Stimulated activated CD4-positive, alpha-beta T cell treated with anti-CD3 and anti-CD28 coated beads, TNF-alpha, amount 100 ng/mL, for 1 hour (primary cell): ENCODE data around the gene TBC1D1.

Source experiments
- DNase-seq, 3 donors: peaks; one replicate each; pipeline ENCODE4 v3.0.0-alpha.2; 2020; ENCODE audit warnings: low read depth in 3 of 3, low spot score in 1 of 3

The TBC1D1 gene

DNA sequence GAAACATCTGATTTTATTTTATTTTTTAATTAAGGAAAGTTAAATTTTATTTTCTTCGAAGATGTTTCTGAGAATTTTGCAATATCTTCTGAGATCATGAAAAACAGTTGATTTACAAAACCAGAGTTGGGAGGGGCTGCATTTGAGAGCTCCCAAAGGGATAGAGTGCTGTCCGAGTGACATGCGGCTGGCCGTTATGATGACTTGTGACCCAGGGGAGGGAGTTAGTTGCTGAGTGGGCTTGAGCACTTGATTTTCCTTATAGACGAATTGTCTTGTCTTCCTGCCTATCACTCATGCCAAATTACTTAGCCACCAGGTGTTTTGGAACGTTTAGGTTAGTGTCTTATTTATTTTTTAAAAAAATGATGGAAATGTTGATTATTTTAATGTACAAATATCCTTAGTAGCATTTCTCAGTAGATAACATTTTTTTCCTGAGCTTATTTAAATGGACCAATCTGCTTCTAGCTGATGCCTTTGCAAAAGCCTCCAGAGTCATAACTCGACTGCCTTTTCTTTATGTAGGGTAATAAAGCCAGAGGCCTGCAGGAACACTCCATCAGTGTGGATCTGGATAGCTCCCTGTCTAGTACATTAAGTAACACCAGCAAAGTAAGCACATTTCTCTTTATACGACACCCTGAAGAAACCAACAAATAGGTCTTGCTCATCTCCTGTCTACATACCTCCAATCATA is 154.6 kb downstream of the TBC1D1 start:
- DNase-seq: no peak

DNA sequence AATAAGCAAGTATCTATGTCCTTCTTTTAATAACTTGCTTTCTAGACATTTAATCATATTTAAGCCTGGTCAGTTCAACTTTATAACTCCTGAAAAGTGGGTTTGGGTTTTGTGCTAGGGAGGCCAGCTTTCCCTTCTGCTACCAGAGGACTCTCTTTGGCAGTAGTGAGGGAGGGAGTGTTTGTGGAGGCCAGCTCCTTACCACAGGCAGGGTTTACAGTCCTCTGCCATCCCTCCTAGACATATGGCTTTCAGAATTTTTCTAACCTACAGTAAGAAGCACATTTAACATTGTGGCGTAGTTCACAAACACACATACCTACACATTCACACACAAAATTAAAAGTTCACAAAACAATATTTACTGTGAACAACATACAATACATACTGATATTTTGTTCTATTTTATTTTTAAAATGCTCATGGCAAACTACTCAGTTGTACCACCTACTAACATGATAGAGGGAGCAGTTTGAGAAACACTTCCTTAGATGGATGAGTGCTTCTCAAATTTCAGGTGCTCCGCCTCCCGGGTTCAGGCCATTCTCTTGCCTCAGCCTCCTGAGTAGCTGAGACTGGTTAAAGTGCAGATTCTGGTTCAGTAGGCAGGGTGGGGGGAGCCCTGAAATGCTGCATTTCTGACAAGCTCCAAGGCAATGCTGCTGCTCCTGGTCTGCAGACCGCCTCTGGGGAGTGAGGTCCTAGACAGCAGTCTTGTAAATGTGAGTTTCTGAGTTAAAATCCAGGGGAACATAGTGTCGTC is 156.0 kb downstream of the TBC1D1 start:
- no peak for DNase-seq

DNA sequence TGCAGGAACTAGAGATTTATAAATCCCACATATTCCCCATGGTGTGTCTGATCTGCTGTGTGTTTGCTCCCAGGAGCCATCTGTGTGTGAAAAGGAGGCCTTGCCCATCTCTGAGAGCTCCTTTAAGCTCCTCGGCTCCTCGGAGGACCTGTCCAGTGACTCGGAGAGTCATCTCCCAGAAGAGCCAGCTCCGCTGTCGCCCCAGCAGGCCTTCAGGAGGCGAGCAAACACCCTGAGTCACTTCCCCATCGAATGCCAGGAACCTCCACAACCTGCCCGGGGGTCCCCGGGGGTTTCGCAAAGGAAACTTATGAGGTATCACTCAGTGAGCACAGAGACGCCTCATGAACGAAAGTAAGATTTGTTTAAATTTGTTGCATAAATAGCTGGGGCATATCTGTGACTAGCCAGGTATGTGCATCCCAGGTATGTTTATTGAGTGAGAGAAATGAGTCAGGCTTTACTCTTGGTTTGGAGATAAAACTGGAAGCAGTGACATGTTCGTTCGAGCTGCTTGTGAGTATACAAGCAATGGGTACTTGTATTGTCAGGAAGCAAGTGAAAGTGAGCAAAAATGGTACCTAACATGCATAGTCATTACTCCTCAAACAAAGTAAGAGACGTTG is 158.8 kb downstream of the TBC1D1 start:
- DNase-seq: no peak

DNA sequence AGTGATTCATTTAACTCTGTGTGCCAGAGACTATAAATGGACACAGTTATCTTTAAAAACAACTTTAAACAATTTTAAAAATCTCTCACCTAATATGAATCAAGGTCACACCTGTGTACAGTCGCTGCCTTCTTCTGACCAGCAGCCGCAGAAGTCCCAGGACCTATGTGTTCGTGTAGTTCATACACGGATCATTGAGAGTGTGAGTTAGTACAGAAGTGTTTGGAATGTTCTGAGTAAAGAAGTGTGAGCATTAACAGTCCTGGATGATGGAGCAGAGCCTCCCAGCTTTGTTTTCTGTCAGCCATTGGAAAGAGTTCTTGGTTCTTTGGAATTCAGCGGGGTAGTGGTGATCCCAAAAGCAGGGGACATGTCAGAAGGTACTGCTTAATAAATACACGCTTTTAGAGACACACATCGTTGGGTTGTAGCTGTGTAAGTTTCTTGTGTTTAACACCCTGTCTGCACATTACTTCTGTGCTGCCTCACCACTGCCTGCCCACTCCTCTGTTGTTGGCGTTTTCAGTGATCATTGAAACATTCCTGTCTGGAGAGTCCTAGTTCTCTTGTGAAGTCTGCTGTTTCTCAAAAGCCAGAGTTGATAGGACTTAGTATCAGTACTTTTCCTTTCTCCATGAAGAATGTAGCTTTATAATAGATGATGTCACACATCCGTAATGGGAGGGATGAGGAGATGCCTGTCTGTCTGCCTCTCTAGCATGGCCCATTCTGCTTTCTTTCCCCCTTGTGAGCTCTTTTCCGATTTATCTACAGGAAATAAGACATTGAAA is 159.9 kb downstream of the TBC1D1 start:
- no peak for DNase-seq

DNA sequence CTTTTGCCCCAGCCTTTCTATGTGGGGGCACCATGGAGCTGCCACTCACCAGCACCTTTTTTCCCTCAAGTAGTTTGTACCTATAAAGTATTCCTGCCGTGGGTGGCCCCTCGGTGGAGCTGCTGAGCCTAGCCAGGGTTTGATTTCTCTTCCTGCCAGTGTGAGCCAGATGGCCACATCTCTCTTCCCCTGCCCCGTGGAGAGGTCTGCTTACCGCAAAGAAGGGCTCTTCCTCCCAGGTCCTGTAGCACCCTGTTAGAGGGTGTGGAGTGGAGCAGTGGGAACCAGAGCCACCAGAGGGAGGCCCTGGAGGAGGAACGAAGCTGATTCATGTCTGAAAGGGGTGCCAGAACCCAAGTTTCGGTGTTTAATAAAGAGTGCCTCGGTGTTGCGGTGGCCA is 164.7 kb downstream of the TBC1D1 start:
- DNase-seq: no peak

DNA sequence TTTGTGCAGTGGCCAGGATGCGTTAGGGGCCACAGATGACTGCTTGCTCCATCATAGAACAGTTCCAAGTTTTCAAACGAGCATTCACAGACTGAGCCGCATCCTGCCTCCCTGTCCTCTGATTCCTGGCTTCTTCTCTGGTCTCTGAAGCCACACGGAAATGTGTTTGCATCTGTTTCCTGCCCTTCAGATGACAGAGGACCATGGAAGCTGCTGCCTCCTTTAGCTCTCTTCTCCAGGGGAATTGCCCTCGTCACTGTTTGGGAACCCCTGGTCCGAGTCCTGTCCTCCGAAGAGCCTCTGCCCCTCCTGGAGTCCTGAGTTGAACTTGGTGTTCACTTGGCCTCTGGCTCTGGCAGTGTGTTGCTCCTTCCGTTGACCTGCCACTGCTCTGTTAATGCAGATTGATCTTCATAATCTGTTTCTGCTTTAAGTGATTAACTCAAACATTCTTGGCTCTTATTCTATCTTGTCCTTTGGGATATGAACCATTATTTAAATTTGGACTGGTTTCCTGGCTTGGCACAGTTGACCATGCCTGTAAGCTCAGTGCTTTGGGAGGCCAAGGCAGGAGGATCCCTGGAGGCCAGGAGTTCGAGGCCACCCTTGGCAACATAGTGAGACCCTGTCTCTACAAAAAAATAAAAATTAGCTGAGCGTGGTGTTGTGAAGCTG is 165.3 kb downstream of the TBC1D1 start:
- DNase-seq: no peak

DNA sequence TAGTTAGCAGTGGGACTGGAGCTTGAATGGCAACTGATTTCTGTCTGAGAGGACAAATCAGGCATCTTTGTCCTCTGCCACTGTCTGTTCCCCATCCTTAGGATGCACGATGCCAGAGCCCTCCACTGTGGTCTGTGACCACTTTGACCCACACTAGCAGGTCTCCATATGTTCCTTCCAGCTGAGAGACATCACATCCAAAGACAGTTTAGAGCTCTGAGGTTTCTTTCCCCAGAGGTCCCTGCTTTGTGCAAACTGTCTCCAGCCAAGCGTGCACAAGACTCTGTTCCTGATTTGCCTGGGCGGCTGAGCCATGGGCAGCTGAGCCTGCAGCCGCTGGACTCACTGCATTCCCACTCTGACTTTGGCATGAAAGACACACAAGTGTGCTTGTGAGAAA is 167.3 kb downstream of the TBC1D1 start:
- DNase-seq: no peak

DNA sequence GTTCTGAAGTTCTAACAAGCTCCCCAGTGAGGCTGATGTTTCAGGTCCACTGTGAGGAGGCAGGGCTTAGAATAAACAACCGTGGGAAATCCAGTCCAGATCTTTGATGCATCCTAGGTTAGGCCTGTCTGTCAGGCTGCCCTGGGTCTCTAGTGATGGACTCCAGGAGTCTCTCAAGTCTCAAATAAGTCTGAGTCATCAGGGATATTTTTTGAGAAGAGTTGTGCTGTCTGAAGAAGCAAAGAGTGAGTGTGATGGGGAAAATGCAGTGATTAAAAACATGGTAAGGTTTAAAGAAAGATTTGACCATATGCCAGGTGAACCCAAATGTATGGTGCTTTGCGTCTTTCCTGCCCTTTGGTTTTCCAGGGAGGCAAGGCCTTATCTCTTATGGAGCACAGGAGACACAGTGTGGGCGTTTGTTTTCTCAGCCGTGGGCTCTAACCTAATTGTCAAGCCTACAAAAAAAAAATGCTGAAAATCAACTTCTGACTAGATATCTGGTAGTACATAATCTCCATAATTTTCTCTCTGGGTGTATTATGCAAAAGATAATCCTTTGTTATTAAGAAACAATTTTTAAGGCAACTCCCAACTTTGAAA is 170.0 kb downstream of the TBC1D1 start:
- DNase-seq: no peak

DNA sequence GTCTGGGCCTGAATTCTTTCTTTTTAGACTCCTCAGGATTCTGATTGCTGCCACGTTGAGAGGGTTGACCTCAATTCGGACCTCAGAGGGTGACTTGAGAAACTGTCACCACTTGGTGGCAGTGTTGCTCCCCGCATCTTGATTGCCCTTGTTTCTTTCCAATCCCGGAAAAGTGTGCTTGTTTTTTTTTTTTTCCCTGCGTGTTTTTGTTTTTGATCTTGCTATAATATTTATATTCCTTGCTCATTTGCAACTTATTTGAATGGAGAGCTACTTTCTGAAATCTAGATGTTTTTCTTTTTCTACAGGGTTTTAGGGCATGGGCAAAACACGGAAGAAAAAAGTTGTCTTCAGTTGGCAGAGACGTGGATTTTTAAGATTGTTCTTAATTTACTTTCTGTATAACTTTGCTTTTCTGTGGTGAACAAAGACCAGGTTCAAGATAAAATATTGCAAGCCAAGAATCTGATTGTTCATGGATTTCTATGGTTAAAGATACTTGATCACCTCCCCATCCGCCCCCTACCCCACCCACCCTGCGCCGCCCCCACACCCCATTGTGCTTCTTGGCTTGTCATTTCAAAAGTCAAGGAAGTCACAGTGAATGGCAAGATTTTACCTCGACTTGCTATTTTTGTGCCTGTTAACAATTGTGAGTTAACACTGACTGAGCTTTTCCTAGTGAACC is 171.3 kb downstream of the TBC1D1 start:
- peak; percentile 5 to 48 (median 15) for DNase-seq

DNA sequence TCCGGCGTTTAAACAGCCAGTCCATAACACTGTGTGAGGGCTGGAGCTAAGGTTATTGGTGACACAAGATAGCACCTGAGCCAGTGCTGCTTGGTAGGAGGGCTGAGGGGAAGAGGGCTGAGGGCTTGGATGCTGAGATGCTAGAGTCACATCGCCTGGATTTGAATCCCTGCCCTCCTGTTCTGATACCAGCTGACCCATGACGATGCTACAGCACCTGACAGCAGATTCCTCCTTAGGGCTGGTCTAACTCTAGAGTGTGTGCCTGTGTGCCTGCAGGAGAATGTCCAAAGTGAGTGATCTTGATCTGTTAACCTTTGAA is 171.9 kb downstream of the TBC1D1 start:
- no peak for DNase-seq

DNA sequence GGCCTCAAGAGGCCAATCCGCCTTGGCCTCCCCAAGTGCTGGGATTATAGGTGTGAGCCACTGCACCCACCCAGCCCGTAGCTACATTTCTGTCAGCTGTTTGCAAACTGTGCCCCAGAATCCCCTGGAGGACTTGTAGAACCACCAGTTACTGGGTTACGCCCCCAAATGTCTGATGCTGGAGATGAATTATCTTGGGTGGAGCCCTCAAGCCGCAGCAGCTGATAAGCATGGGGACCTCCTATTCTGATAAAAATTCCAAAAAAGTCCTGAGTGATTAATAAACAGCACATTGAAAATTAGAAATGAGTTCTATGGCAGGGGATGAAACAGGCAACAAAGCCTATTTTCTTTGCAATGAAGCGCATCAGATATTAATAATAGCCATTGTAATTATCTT is 174.3 kb downstream of the TBC1D1 start:
- DNase-seq: no peak

DNA sequence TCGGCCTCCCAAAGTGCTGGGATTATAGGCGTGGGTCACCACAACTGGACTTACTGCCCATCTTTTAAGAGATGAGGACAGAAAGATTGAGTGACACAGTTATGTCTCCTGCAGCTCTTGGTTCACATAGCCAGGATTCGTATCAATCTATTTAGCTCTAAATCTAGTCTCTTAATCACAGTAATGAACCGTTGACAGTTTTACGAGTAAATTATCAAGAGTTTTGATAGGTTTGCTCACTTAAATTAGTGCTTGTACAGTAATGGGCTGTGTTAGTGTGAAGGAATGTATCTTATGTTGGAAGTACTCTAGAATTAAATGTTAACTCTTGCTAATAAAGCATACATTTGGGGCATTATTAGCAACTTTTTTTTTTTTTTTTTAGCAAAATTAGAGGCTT is 175.0 kb downstream of the TBC1D1 start:
- DNase-seq: no peak

DNA sequence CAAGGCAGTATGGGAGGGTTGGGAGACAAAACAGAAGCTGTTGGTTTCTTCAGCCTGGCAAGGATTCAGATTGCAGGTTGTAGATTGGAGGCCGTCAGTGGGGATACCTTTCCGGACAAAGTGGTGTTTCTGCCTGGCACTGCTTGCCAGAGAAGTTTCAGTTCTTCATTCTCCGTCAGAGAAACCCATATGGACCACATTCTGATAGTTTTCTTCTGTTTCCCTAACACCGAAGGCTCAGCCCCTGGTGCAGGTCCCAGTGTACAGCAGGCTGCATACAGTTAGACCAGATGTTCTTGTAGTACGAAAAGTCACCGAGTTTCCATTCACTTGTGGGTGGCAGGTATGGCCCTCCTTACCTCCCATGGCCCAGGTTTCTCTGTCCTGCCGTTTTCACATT is 176.6 kb downstream of the TBC1D1 start:
- no peak for DNase-seq

DNA sequence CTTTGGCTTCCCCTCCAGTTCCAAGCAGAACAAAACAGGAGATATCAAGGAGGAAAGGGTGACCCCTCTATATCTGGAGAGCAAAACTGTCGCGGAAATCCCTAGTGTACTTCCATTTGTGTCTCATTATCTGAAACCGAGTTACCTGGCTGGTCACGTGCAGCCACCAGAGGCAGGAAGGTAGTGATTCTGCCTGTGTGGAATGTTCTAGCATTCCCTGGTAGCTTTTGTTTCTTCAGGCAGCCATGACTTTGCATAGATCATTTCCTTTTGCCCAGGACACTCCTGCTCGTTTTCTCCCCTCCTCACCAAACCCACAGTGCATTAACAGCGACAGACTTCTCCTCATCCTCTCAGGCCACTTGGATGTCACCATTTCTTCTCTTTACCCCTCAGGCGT is 177.2 kb downstream of the TBC1D1 start:
- no peak for DNase-seq

DNA sequence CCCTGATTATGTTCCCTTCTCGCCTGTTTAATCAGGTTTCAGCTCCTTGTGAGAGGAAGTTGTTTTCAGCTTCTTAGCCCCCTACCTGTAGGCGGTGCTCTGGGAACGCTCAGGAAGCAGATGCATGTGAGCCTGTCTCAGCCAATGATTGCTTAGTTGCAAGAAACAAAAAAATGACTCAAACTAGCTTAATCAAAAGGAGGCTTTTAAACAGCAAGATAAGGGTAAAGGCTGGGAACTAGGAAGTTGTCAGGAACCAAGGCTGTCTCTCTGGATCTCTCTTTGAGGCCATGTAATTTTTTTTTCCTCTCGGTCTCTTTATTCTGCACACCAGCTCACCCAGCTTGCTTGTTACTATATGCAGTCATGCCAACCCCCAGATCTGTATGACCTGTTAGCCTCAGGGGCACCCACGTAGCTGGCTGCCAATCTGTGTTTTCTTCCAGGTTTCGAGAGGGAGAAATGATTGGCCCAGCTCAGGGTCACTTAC is 178.4 kb downstream of the TBC1D1 start:
- no peak for DNase-seq

DNA sequence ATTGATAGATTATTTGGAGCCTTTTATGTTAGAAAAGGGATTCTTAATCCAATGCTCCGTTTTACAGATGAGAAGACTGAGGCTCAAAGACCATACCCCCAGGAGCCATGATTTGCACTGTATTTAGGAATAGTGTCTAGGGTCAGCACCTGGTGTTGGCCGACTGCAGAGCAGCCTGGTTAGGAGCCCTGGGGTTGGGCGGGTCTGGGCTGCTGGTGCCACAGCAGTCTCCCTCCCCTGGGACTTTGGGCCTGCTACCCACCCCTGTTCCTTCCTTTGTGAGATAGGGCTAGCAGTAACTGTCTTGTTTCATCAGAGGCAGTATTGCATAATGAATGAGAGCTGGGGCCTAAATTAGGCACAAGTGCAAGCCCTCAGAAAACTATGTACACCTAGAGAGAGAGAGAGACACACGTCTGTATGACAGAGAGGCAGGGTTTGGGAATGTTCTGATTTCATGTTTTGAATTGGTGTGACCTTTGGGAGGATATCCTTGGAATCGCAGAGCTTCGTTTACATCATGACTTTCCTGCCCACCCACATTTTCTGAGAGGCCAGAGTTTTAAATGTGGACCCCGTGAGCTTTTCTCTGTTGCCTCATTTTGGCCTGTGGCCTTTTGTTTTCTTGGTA is 181.0 kb downstream of the TBC1D1 start:
- DNase-seq: no peak

DNA sequence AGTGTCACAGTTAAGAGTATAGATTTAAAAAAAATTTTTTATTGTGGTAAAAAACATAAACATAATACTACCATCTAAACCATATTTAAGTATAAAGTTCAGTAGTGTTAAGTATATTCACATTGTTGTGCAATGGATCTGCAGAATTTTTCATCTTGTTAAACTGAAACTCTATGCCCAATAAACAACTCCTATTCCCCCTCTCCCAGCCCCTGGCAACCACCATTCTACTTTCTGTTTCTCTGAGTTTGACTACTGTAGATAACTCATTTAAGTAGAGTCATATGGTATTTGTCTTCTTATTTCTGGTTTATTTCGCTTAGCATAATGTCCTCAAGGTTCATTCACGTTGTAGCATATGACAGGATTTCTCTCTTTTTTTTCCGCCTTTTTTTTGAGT is 181.7 kb downstream of the TBC1D1 start:
- DNase-seq: no peak

DNA sequence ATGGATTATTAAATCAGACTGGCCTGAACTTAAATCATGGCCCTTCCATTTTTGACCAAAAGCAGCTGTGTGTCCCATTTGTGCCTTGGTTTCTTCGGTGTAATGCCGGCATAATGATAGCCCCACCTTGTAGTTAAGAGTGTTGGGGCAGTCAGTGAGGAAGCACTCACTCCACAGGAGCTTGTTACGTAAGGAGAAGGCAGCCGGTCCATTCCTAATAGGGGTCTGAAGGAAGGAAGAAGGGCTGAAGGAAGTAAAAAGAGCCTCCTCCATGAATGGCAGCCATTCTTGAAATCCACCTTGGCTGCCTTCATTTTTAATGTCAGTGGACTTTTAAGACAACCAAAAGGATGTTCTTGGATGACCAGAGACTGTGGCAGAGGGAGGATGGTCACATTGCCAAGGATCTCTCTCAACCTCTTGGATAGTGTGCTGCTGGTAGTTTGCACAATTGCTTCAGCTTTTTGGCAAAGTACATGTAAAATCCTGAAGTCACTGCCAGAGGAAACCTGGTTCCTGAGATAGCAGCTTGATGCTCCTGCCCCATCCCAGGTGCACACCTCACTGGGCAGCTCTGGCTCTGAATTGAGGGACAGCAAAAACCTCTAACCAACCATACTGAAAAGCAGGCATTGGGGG is 182.8 kb downstream of the TBC1D1 start:
- no peak for DNase-seq
